Measurements from ENCODE around the gene RCAN3. TPM values are rescaled to one million over a fixed set of nuclear protein-coding genes. Genes with fewer than 3 reads are reported as not detected.
"Not testable (repeated sequence)": the region's sequence is repeated elsewhere in the genome, so short reads cannot be mapped to it uniquely, and the experiment has no call there.

RCAN3 gene
- polyA plus RNA-seq, 5 donors, result 7.6 to 10.5 (median 8.5) TPM

GRCh38 chr1:24483441-24483840 lies 19.2 kb upstream of the RCAN3 start:
- no peak for DNase-seq

- no peak for DNase-seq
Measured at GRCh38 chr1:24484199-24484598, 18.4 kb upstream of the RCAN3 start.

- DNase-seq, result no peak
Measured at GRCh38 chr1:24486331-24487065, 16.1 kb upstream of the RCAN3 start.

- DNase-seq, result no peak
Measured at GRCh38 chr1:24487455-24487854, 15.2 kb upstream of the RCAN3 start.

GRCh38 chr1:24488159-24488558 lies 14.5 kb upstream of the RCAN3 start:
- DNase-seq, result not testable (repeated sequence)

- no peak for DNase-seq
Measured at GRCh38 chr1:24489674-24490073, 13.0 kb upstream of the RCAN3 start.

- DNase-seq, result no peak
Measured at GRCh38 chr1:24490101-24490781, 12.4 kb upstream of the RCAN3 start.

- DNase-seq, result no peak
Measured at GRCh38 chr1:24491577-24492360, 10.9 kb upstream of the RCAN3 start.

GRCh38 chr1:24492935-24493334 lies 9.7 kb upstream of the RCAN3 start:
- DNase-seq, result not testable (repeated sequence)

- no peak for DNase-seq
Measured at GRCh38 chr1:24493785-24494184, 8.9 kb upstream of the RCAN3 start.

GRCh38 chr1:24498589-24498988 lies 4.0 kb upstream of the RCAN3 start:
- DNase-seq, result no peak

- no peak for DNase-seq
Measured at GRCh38 chr1:24500448-24501048, 2.1 kb upstream of the RCAN3 start.

GRCh38 chr1:24501371-24502064 lies 1.1 kb upstream of the RCAN3 start:
- no peak for DNase-seq

- DNase-seq, result peak; percentile 72 to 76
Measured at GRCh38 chr1:24502065-24502708, 449 bp upstream of the RCAN3 start.

GRCh38 chr1:24503059-24503751 lies 569 bp downstream of the RCAN3 start:
- DNase-seq, result peak in 1 of 2 donors; percentile 17

- DNase-seq, result no peak
Measured at GRCh38 chr1:24503870-24504523, 1.4 kb downstream of the RCAN3 start.

GRCh38 chr1:24504560-24504959 lies 1.9 kb downstream of the RCAN3 start:
- DNase-seq, result no peak

GRCh38 chr1:24505816-24506215 lies 3.2 kb downstream of the RCAN3 start:
- no peak for DNase-seq

- no peak for DNase-seq
Measured at GRCh38 chr1:24506691-24507381, 4.2 kb downstream of the RCAN3 start.
